Esophagus muscularis mucosa (tissue), 4 donors: Measurements from ENCODE around the gene MCL1.

Experiments
- EP300 ChIP-seq: sonication (generic); formaldehyde crosslinking; IDR thresholded peaks from one replicate; pipeline ENCODE4 v1.6.1; 2017; ENCODE audit warnings: antibody characterized with exemption
- POLR2A ChIP-seq: fragments of 450-650 bp; IDR thresholded peaks from one replicate; pipeline ENCODE4 v1.6.1; 2017; ENCODE audit warnings: antibody characterized with exemption, moderate library complexity, mild to moderate bottlenecking, low read depth
- POLR2AphosphoS5 ChIP-seq, 2 donors: sonication (generic); formaldehyde crosslinking; IDR thresholded peaks; one replicate each; pipeline ENCODE4 v1.6.1; 2017; ENCODE audit warnings: antibody characterized with exemption in 2 of 2
- TF ChIP-seq, protein P1 (sequence below), 3 experiments: fragments of 200-600 bp in 2 of 3; fragments of 450-650 bp in 1 of 3; sonication (generic) in 2 of 3; IDR thresholded peaks; one replicate each; pipeline ENCODE4 v1.5.1; 2017 to 2019; ENCODE audit warnings: antibody characterized with exemption in 3 of 3, mild to moderate bottlenecking in 2 of 3, moderate library complexity in 1 of 3

DNA sequence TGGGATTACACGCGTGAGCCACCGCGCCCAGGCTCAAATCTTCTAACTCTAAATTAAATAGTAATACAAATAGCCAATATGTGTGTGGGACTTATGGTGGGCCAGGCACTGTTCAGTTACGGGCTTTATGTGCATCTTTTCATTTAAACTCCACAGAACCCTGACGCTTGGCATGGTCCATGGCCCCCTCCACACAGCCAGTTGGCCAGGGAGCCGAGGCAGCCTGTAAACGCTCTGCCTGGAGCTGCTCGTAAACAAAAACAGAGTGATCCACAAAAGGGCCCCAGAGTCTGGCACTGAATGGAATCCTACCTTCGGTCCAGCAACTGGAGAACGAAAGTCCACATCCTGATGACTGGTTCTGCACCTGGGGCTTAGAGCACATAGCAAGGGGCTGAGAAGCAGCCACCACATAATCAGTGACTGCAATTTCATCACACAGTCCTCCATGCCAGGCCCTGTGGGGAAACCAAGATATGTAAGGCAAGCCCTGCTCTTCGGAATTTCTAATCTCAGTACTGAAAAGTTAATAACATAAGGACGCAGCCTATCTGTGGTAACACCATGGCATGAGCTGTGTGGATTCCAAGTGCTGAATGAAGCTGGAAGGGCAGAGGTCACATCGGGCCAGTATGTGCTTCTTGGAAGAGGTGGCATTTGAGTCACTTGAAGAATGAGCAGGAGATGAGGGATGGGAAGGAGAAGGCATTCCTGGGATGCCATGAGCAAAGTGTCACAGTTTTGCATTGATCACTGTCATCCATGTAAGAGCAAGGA, 43.7 kb downstream of the MCL1 start:
- TF ChIP-seq, protein P1, sequence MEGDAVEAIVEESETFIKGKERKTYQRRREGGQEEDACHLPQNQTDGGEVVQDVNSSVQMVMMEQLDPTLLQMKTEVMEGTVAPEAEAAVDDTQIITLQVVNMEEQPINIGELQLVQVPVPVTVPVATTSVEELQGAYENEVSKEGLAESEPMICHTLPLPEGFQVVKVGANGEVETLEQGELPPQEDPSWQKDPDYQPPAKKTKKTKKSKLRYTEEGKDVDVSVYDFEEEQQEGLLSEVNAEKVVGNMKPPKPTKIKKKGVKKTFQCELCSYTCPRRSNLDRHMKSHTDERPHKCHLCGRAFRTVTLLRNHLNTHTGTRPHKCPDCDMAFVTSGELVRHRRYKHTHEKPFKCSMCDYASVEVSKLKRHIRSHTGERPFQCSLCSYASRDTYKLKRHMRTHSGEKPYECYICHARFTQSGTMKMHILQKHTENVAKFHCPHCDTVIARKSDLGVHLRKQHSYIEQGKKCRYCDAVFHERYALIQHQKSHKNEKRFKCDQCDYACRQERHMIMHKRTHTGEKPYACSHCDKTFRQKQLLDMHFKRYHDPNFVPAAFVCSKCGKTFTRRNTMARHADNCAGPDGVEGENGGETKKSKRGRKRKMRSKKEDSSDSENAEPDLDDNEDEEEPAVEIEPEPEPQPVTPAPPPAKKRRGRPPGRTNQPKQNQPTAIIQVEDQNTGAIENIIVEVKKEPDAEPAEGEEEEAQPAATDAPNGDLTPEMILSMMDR (IDR thresholded peaks at IDR 0.05), result no peak
- no peak for TF ChIP-seq POLR2A
- no peak for TF ChIP-seq POLR2AphosphoS5 (IDR thresholded peaks at IDR 0.05)
- TF ChIP-seq EP300, result no peak
